BLaER1 treated with 17β-estradiol and CSF1 and Interleukin-3, amounts not matched to agents 10 nM and 100 nM (cell line): ENCODE results near the gene OR4C11.

Source experiments
- H3K27ac ChIP-seq, 11 experiments: shearing (Covaris generic); formaldehyde crosslinking; 2 replicates each; pipeline ENCODE4 v1.8.1; 2022
- H3K27me3 ChIP-seq, 11 experiments: shearing (Covaris generic); formaldehyde crosslinking; 2 replicates each; pipeline ENCODE4 v1.8.1; 2022
- H3K36me3 ChIP-seq, 11 experiments: shearing (Covaris generic); formaldehyde crosslinking; 2 replicates each; pipeline ENCODE4 v1.8.1; 2022
- H3K4me1 ChIP-seq, 10 experiments: shearing (Covaris generic); formaldehyde crosslinking; 2 replicates each; pipeline ENCODE4 v1.8.1; 2022
- H3K4me2 ChIP-seq, 11 experiments: shearing (Covaris generic); formaldehyde crosslinking; 2 replicates each; pipeline ENCODE4 v1.8.1; 2022
- H3K4me3 ChIP-seq, 10 experiments: shearing (Covaris generic); formaldehyde crosslinking; 2 replicates each; pipeline ENCODE4 v1.8.1; 2022
- H3K9ac ChIP-seq, 11 experiments: shearing (Covaris generic); formaldehyde crosslinking; 2 replicates each; pipeline ENCODE4 v1.8.1; 2022
- H3K9me3 ChIP-seq, 11 experiments: shearing (Covaris generic); formaldehyde crosslinking; replicated peaks in 1 of 11; 2 replicates each; pipeline ENCODE4 v1.8.1; 2022
- H4K20me1 ChIP-seq, 11 experiments: shearing (Covaris generic); formaldehyde crosslinking; 2 replicates each; pipeline ENCODE4 v1.8.1; 2022
- Cebpa-rat ChIP-seq, 11 experiments: shearing (Covaris generic); IDR thresholded peaks; 2 replicates each; pipeline ENCODE4 v1.8.1; 2022

Gene OR4C11, protein sequence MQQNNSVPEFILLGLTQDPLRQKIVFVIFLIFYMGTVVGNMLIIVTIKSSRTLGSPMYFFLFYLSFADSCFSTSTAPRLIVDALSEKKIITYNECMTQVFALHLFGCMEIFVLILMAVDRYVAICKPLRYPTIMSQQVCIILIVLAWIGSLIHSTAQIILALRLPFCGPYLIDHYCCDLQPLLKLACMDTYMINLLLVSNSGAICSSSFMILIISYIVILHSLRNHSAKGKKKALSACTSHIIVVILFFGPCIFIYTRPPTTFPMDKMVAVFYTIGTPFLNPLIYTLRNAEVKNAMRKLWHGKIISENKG

DNA sequence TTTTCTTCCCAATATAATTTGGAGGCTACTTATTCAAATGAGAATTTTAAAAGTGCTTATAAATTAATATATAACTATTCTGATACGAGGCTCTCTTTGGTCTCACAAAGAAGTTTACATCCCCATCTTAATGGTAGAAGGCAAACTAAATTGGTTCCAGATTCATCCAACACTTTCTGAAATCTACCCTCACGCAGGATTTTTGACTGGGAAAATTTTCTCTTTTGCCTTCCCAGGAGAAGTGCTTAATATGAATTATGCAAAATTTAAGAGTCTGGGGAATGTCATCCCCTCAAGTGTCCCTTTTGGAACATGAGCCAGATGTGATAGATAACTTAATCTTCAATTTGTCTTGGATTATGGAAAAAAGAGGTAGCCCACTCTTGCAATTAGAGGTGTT lies at the start of gene OR4C11:
Gene OR4C11, minus strand, starts transcription at position 101 of the 400 bp plus-strand sequence. CDS start 3,272 bp downstream, outside the sequence.
- no peaks in the 10 kb centered on the region for H3K27me3 ChIP-seq
- H3K36me3 ChIP-seq: no peaks in the 10 kb centered on the region
- H3K9ac ChIP-seq: no peak within 1 kb of the TSS
- TF ChIP-seq Cebpa-rat (IDR thresholded peaks at IDR 0.05): no peak
- H4K20me1 ChIP-seq: no peaks in the 10 kb centered on the region
- H3K4me3 ChIP-seq: no peak within 1 kb of the TSS
- H3K4me2 ChIP-seq: no peak within 1 kb of the TSS
- H3K4me1 ChIP-seq: no peaks in the 10 kb centered on the region
- no peak within 1 kb of the TSS for H3K27ac ChIP-seq
- no peaks in the 10 kb centered on the region for H3K9me3 ChIP-seq

GRCh38 chr11:55655096-55655495 lies 47.7 kb upstream of the OR4C11 start:
- H3K9me3 ChIP-seq: no peaks in the 10 kb centered on the region
- H3K27me3 ChIP-seq: no peaks in the 10 kb centered on the region
- H3K9ac ChIP-seq: no peak overlapping the region
- TF ChIP-seq Cebpa-rat (IDR thresholded peaks at IDR 0.05): no peak
- H4K20me1 ChIP-seq: no peaks in the 10 kb centered on the region
- no peak overlapping the region for H3K4me3 ChIP-seq
- peaks cover 0 to 6% (median 0%) of the 10 kb centered on the region in 10 experiments; a peak in 3 of 20 replicates for H3K4me1 ChIP-seq
- H3K27ac ChIP-seq: no peak overlapping the region
- H3K4me2 ChIP-seq: no peak overlapping the region
- no peaks in the 10 kb centered on the region for H3K36me3 ChIP-seq

DNA sequence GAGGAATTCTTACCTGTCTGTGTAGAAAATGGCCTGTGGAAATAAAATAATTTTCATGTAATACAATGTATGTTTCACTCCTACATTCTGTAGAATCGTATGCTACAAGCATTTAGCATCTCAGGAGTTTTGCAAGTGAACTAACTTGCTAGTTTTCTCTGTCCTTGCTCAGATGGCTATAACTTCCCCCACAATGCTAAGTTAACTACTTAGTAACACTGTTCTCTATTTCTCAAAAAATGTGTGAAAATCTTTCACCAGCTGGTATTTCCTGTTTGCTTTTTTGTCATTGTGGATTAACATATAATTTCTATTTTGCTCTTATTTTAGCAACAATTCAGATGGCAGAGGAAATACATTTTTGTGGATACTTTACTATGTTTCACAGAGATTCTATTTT lies 45.1 kb upstream of the OR4C11 start:
- no peak overlapping the region for H3K4me2 ChIP-seq
- no peak for TF ChIP-seq Cebpa-rat (IDR thresholded peaks at IDR 0.05)
- H3K9me3 ChIP-seq: no peaks in the 10 kb centered on the region

GRCh38 chr11:55648027-55648426 lies 40.6 kb upstream of the OR4C11 start, which contains the start of gene OR4S2:
Gene OR4S2, plus strand, starts transcription at chr11:55648327. Its CDS starts 2,577 bp downstream, at chr11:55650904.
- Histone ChIP-seq H3K27ac (no peak within 1 kb of the TSS), H3K9ac (no peak within 1 kb of the TSS), H3K4me3 (no peak within 1 kb of the TSS), H3K9me3 (no peaks in the 10 kb centered on the region), H3K36me3 (no peaks in the 10 kb centered on the region), H3K27me3 (no peaks in the 10 kb centered on the region), H3K4me2 (no peak within 1 kb of the TSS), H4K20me1 (no peaks in the 10 kb centered on the region), H3K4me1 (no peaks in the 10 kb centered on the region)
- TF ChIP-seq Cebpa-rat (IDR thresholded peaks at IDR 0.05): no peak

More for the DNA sequence above, 45.1 kb upstream of the OR4C11 start:
- Histone ChIP-seq H3K4me3 (no peak overlapping the region), H4K20me1 (no peaks in the 10 kb centered on the region), H3K27ac (no peak overlapping the region), H3K9ac (no peak overlapping the region), H3K4me1 (no peaks in the 10 kb centered on the region), H3K27me3 (no peaks in the 10 kb centered on the region), H3K36me3 (no peaks in the 10 kb centered on the region)

- no peak within 1 kb of the TSS for H3K9ac ChIP-seq
- H3K27me3 ChIP-seq: no peaks in the 10 kb centered on the region
- no peaks in the 10 kb centered on the region for H4K20me1 ChIP-seq
- no peaks in the 10 kb centered on the region for H3K9me3 ChIP-seq
- no peaks in the 10 kb centered on the region for H3K36me3 ChIP-seq
- H3K4me2 ChIP-seq: no peak within 1 kb of the TSS
- no peak within 1 kb of the TSS for H3K4me3 ChIP-seq
- TF ChIP-seq Cebpa-rat (IDR thresholded peaks at IDR 0.05): no peak
- no peak within 1 kb of the TSS for H3K27ac ChIP-seq
- no peaks in the 10 kb centered on the region for H3K4me1 ChIP-seq
Observed at GRCh38 chr11:55634813-55635212, 27.4 kb upstream of the OR4C11 start, which contains the start of gene OR4P4. Gene OR4P4, plus strand, starts transcription at chr11:55635113.

DNA sequence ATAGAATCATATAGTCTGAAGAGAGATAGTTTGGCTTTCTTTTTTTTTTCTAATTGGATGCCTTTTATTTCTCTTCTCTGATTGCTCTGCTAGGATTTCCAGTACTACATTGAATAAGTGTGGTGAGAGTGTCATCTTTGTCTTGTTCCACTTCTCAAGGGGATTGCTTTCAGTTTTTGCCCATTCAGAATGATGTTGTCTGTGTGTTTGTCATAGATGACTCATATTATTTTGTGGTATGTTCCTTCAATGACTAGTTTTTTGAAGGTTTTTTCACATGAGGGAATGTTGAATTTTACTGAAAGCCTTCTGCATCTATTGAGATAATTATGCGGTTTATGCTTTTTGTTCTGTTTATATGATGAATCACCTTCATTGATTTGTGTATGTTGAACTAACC lies 17.1 kb upstream of the OR4C11 start:
- H4K20me1 ChIP-seq: no peaks in the 10 kb centered on the region
- no peak overlapping the region for H3K9ac ChIP-seq
- no peak overlapping the region for H3K27ac ChIP-seq
- no peak overlapping the region for H3K4me2 ChIP-seq
- no peaks in the 10 kb centered on the region for H3K27me3 ChIP-seq
- no peak overlapping the region for H3K4me3 ChIP-seq
- peaks cover 0 to 11% (median 0%) of the 10 kb centered on the region in 11 experiments; a peak in 4 of 22 replicates for H3K9me3 ChIP-seq
- no peaks in the 10 kb centered on the region for H3K36me3 ChIP-seq
- no peaks in the 10 kb centered on the region for H3K4me1 ChIP-seq
- no peak for TF ChIP-seq Cebpa-rat (IDR thresholded peaks at IDR 0.05)

GRCh38 chr11:55572548-55572947 lies 34.9 kb downstream of the OR4C11 start:
- Histone ChIP-seq H3K9ac (no peak overlapping the region), H3K4me2 (peak overlapping the region in 2 of 11 experiments; percentile 4 to 13; a peak in 3 of 22 replicates), H3K36me3 (no peaks in the 10 kb centered on the region), H3K27me3 (no peaks in the 10 kb centered on the region), H3K4me1 (peaks cover 0 to 34% (median 0%) of the 10 kb centered on the region in 10 experiments; a peak in 6 of 20 replicates), H3K9me3 (peaks cover 20 to 37% (median 33%) of the 10 kb centered on the region in 11 experiments), H4K20me1 (no peaks in the 10 kb centered on the region), H3K27ac (no peak overlapping the region), H3K4me3 (no peak overlapping the region)
- TF ChIP-seq Cebpa-rat (IDR thresholded peaks at IDR 0.05): no peak

DNA sequence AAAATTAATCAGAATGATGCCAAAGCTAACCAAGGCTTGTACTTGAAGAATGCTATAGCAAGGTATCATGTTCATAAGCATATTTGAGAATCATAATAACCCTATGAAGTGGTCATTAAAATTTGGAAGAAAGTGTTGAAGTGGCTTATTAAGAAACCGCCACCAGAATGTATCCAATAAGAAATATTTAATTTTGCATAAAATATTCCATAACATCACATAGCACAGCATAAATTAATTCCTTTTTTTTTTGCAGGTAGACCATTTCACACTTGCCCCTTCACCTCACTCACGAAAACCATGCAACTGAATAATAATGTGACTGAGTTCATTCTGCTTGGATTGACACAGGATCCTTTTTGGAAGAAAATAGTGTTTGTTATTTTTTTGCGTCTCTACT lies 35.6 kb downstream of the OR4C11 start, which contains the start of gene OR4C16:
Gene OR4C16, plus strand, starts transcription at position 301 of the 400 bp plus-strand sequence. Its CDS starts 0 bp downstream, at position 301.
- Histone ChIP-seq H3K36me3 (no peaks in the 10 kb centered on the region), H3K27ac (0 out of 22 replicates have a peak within 1 kb of the TSS, but pooled peaks of 1 of the 11 experiments have one; percentile 44), H3K9ac (no peak within 1 kb of the TSS), H4K20me1 (no peaks in the 10 kb centered on the region), H3K4me2 (peak within 1 kb of the TSS in 2 of 11 experiments; percentile 4 to 59; a peak in 3 of 22 replicates), H3K27me3 (no peaks in the 10 kb centered on the region), H3K4me1 (peaks cover 0 to 34% (median 0%) of the 10 kb centered on the region in 10 experiments; a peak in 6 of 20 replicates), H3K9me3 (peaks cover 13 to 30% (median 25%) of the 10 kb centered on the region in 11 experiments; a peak in 21 of 22 replicates), H3K4me3 (no peak within 1 kb of the TSS)
- no peak for TF ChIP-seq Cebpa-rat (IDR thresholded peaks at IDR 0.05)

DNA sequence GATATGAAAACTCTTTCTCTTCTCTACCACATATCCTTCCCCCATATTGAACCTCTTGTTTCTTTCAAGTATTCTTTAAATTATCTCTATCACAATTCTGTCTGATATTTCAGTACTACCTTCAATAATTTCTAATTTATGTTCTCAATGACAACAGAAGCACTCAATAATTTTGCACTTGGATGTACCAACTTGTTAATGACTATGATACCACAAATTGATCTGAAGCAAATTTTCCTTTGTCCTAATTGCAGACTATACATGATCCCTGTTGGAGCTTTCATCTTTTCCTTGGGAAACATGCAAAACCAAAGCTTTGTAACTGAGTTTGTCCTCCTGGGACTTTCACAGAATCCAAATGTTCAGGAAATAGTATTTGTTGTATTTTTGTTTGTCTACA lies 53.3 kb downstream of the OR4C11 start, which contains the start of gene OR4C15:
Gene OR4C15, plus strand, starts transcription at position 301 of the 400 bp plus-strand sequence. Its CDS starts 0 bp downstream, at position 301.
- Histone ChIP-seq H3K4me1 (no peaks in the 10 kb centered on the region), H3K27me3 (no peaks in the 10 kb centered on the region), H3K27ac (no peak within 1 kb of the TSS), H3K36me3 (no peaks in the 10 kb centered on the region), H3K4me2 (no peak within 1 kb of the TSS), H3K9ac (no peak within 1 kb of the TSS), H3K4me3 (no peak within 1 kb of the TSS), H3K9me3 (peaks cover 0 to 4% (median 0%) of the 10 kb centered on the region in 11 experiments; a peak in 1 of 22 replicates), H4K20me1 (no peaks in the 10 kb centered on the region)
- TF ChIP-seq Cebpa-rat (IDR thresholded peaks at IDR 0.05): no peak
